AG04449 (cell line): ENCODE data around the gene PRPSAP2.
"Not testable (repeated sequence)": the region's sequence is repeated elsewhere in the genome, so short reads cannot be mapped to it uniquely, and the experiment has no call there.

ENCODE experiments used
- CTCF ChIA-PET: fragments of 350-600 bp; formaldehyde crosslinking; extraction: SDS; loops from one replicate; lab custom pipeline; 2021; ENCODE audit warnings: antibody characterized with exemption; lab: Yijun Ruan, JAX
- POLR2A ChIA-PET: fragments of 400-600, 350-600 bp; formaldehyde crosslinking; extraction: SDS; loops from one replicate; lab custom pipeline; 2020; ENCODE audit warnings: antibody characterized with exemption, inconsistent platforms; lab: Yijun Ruan, JAX
- DNase-seq: peaks from one replicate; pipeline ENCODE4 v3.0.0-alpha.2; 2010; ENCODE audit warnings: low read depth, low spot score
- H3K4me3 ChIP-seq: 2 replicates; pipeline ENCODE4 v1.5.1; 2011; ENCODE audit warnings: low read depth, mild to moderate bottlenecking, control low read depth, low read length
- TF ChIP-seq, protein P1 (sequence below): IDR thresholded peaks from one replicate; pipeline ENCODE4 v1.5.1; 2011; ENCODE audit warnings: mild to moderate bottlenecking, moderate library complexity, low read length, control low read depth, inconsistent platforms; ENCODE audit not compliant: insufficient read depth; ENCODE audit errors: missing control alignments

The PRPSAP2 gene

DNA sequence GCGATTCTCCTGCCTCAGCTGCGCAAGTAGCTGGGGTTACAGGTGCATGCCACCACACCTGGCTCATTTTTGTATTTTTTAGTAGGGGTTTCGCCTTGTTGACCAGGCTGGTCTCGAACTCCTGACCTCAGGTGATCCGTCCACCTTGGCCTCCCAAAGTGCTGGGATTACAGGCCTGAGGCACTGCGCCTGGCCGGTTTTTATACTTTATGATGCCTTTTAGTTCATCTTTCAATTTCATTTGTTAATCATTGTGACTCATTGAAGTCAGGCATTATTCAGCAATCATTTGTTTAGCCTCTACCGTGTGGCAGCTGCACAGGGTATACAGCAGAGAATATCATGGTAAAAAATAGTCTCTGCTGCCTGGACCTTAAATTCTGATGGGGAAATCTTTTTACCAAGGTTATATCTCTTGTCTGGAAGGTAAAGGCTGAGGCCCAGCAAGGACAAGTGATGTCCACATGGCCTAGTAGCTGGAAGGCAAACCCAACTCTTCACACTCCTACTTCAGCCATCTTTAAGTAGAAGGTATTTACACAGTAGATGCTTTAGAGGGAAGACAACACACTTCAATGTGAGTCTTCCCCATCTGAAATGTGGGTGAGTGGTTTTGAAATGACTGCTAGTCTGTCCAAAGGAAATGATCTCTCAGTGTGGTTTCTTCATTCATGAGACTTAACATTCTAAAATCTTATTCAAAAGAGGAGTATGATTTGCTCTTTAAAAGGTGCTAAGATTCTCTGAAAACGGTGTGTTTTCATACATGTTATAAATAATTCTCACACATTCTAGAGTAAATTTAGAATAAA, 2.4 kb downstream of the PRPSAP2 start:
- no peak for DNase-seq
- TF ChIP-seq, protein P1, sequence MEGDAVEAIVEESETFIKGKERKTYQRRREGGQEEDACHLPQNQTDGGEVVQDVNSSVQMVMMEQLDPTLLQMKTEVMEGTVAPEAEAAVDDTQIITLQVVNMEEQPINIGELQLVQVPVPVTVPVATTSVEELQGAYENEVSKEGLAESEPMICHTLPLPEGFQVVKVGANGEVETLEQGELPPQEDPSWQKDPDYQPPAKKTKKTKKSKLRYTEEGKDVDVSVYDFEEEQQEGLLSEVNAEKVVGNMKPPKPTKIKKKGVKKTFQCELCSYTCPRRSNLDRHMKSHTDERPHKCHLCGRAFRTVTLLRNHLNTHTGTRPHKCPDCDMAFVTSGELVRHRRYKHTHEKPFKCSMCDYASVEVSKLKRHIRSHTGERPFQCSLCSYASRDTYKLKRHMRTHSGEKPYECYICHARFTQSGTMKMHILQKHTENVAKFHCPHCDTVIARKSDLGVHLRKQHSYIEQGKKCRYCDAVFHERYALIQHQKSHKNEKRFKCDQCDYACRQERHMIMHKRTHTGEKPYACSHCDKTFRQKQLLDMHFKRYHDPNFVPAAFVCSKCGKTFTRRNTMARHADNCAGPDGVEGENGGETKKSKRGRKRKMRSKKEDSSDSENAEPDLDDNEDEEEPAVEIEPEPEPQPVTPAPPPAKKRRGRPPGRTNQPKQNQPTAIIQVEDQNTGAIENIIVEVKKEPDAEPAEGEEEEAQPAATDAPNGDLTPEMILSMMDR = no peak
- POLR2A ChIA-PET = no interaction called here
- H3K4me3 ChIP-seq = no peak overlapping the region
- CTCF ChIA-PET = interaction anchor here (2.1 kb wide), 1 partner anchor 17 kb away, joined by 9 read pairs; no protein-coding TSS in a partner anchor

DNA sequence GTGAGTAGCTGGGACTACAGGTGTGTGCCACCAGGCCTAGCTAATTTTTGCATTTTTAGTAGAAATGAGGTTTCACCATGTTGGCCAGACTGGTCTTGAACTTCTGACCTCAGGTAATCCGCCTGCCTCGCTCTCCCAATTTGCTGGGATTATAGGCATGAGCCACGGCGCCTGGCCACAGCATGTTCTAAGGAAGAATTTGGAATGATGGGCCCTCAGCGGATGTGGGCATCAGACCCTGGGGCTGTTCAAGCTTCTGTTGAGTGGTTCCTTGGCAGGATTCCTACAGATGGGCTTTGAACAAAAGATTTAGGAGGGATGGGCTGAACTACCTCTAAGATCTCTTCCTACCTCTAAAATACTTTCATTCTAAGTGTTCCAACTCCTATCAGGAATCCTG, 4.1 kb downstream of the PRPSAP2 start:
- TF ChIP-seq, protein P1 = no peak
- ChIA-PET POLR2A (no interaction called here), CTCF (no interaction called here)
- no peak for DNase-seq
- H3K4me3 ChIP-seq = no peak overlapping the region

DNA sequence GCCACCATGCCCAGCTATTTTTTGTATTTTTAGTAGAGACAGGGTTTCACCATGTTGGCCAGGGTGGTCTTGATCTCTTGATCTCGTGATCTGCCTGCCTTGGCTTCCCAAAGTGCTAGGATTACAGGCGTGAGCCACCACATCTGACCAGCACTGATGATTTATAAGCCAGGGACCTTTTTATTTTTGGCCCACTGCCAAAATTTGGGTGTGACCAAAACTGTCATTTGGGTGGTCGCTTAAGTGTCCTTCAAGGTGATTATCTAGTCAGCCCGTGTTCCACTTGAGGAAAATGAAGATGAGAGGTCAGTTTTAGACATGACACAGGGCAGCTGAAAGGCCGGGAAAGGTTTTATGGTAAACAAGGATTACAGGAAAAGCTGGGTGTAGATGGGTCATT, 7.1 kb downstream of the PRPSAP2 start:
- POLR2A ChIA-PET, CTCF ChIA-PET, DNase-seq, H3K4me3 ChIP-seq: not testable (repeated sequence)

DNA sequence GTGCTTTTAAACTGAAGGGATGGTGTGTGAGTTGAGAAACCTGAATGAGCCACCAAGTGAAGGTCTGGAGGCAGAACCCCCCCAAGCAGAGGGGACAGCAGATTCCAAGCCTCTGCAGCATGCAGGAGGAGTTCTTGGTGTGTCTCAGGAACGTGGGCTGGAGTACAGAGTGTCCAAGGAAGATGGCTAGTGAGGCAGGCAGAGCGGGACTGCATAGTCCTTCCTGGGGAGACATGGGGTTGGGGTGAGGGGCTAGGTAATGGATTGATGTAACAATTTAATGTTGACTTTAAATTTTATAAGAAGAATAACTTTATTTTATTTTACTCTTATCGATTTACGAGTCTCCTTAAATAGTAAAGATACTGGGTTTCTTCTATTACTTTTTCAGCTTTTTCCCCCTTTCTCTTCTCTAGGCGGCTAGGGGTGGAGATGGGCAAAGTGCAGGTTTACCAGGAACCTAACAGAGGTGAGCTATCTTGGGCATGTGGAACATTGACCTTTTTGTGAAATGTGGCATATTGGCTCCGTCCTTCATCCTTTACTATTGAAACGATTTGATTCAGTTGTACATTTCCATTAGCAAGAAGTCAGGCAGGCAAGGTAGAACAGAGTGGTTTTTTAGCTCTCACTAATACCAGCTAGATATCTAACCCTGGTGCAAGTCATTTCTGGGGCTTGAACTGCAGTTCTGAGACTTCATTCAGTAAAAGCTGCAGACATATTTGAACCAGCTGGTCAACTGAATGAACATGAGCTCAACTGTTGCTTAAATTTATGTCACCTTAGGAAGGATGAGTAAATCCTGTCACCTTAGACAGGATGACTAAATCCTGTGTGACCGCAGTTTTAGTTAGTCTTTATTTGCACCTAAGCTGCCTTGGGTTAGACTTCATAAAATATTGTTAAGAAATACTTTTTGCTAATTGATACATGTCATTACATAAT, 9.2 kb downstream of the PRPSAP2 start:
- ChIA-PET CTCF (interaction anchor here (0.6 kb wide), 1 partner anchor 94 kb away, joined by 3 read pairs; no protein-coding TSS in a partner anchor), POLR2A (no interaction called here)
- TF ChIP-seq, protein P1 = no peak
- no peak overlapping the region for H3K4me3 ChIP-seq
- DNase-seq = no peak

DNA sequence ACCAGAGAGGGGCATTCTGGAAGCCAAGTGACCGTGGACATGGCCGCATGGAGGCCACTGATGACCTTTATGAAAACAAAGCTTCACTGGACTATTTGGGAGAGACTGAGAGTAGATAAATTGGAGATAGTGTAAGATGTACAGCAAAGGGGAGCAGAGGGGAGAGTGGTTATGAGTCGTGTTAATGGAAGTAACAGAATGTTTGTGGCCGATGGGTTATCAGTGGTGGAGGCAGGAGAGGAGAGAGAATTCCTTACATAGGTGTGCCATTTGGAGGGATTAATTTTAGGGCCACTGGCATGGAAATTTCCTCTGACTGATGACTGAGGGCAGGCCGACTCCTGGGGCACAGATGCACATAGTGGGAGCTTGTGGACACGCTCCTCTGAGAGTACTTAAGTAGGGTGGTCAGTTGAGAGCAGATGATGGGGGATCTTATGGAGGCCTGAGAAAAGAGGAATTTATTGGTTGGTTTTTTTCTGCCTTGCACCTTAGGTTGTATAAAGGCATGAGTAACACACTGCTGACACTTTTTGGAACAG, 19.2 kb downstream of the PRPSAP2 start:
- CTCF ChIA-PET = interaction anchor here (2.3 kb wide), 1 partner anchor 18 kb away, joined by 9 read pairs; no protein-coding TSS in a partner anchor
- DNase-seq = no peak

DNA sequence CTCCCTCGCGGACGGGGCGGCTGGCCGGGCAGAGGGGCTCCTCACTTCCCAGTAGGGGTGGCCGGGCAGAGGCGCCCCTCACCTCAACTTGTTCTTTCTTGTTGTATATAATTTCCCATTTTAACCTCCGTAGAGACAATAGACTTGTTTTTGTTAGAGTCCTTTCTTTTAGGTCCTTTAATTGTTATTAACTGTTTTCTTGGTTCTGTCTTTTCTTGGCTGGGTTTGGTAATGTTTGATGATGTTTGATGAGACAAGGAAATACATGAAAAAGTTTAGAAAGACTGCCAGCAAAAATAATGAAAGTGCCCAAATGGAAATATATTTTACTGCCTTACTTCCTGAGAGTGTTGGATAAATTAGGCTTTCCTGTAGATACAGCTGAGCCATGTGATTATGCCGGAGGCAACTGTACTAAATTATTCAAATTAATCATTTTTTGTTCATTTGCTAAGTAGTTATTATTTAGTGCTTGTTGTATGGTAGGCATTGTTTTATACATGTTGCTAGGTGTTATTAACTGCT, 30.9 kb downstream of the PRPSAP2 start:
- no peak overlapping the region for H3K4me3 ChIP-seq
- no peak for DNase-seq
- TF ChIP-seq, protein P1 = no peak
- ChIA-PET CTCF (interaction anchor here (0.9 to 1.0 kb wide), 2 partner anchors 44 to 72 kb away, joined by 3 read pairs; no protein-coding TSS in a partner anchor), POLR2A (no interaction called here)

More for the DNA sequence above, 19.2 kb downstream of the PRPSAP2 start:
- no peak overlapping the region for H3K4me3 ChIP-seq
- POLR2A ChIA-PET = no interaction called here
- TF ChIP-seq, protein P1 = no peak
